ENCODE results near the gene MAPT.

Gene MAPT

GRCh38 chr17:45873728-45874127 lies 20.6 kb upstream of the MAPT start:
- no peak overlapping the region for H3K27ac ChIP-seq
- TF ChIP-seq ZFX (IDR thresholded peaks at IDR 0.05): no peak
- TF ChIP-seq, protein P1, sequence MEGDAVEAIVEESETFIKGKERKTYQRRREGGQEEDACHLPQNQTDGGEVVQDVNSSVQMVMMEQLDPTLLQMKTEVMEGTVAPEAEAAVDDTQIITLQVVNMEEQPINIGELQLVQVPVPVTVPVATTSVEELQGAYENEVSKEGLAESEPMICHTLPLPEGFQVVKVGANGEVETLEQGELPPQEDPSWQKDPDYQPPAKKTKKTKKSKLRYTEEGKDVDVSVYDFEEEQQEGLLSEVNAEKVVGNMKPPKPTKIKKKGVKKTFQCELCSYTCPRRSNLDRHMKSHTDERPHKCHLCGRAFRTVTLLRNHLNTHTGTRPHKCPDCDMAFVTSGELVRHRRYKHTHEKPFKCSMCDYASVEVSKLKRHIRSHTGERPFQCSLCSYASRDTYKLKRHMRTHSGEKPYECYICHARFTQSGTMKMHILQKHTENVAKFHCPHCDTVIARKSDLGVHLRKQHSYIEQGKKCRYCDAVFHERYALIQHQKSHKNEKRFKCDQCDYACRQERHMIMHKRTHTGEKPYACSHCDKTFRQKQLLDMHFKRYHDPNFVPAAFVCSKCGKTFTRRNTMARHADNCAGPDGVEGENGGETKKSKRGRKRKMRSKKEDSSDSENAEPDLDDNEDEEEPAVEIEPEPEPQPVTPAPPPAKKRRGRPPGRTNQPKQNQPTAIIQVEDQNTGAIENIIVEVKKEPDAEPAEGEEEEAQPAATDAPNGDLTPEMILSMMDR (conservative IDR thresholded peaks at IDR 0.05): no peak

- no peak for TF ChIP-seq ZFX (IDR thresholded peaks at IDR 0.05)
- TF ChIP-seq, protein P1 (conservative IDR thresholded peaks at IDR 0.05): no peak
- H3K27ac ChIP-seq: no peak overlapping the region
Measured at GRCh38 chr17:45874151-45874550, 20.2 kb upstream of the MAPT start.

DNA sequence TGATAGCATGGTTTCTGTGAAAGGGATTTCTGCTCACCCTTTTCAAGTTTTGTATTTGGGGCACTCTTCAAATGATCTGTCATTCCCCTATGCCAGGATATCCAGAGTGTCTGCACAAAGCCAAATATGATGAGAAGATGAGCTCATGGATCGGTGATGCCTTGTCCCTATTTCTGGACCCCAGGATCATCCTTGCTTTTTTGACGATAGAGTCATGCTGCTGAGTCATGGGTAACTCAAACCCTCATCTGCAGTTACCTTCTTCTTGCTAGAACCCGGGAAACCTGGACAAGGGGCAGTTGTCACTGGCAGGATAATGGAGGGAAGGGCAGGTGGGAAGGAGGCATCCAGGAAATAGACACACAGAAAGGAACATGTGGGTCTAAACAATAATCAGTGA lies 17.8 kb upstream of the MAPT start:
- no peak overlapping the region for H3K27ac ChIP-seq
- TF ChIP-seq ZFX (IDR thresholded peaks at IDR 0.05): no peak
- TF ChIP-seq, protein P1 (conservative IDR thresholded peaks at IDR 0.05): no peak

- TF ChIP-seq, protein P1 (conservative IDR thresholded peaks at IDR 0.05): no peak
- TF ChIP-seq ZFX (IDR thresholded peaks at IDR 0.05): no peak
Measured at GRCh38 chr17:45877467-45877866, 16.9 kb upstream of the MAPT start.

DNA sequence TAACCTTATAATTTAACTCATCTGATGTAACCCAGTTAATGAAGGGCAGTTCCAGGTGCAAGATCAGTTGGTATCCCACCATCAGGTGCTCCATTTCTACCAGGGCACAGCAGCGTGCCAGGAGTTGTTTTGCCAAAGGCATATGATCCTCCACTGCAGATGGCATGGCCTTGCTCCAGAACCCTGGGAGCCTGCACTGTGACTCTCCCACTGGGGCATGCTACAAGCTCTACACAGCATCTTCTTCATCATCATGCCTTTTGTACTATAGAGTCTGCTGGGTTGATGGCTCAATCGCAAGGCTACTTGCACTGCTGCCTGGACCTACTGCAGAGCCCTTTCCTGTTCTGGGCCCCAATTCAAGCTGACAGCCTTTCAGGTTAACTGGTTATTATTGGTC lies 11.3 kb upstream of the MAPT start:
- no peak overlapping the region for H3K27ac ChIP-seq

More at GRCh38 chr17:45877467-45877866, 16.9 kb upstream of the MAPT start:
- no peak overlapping the region for H3K27ac ChIP-seq

DNA sequence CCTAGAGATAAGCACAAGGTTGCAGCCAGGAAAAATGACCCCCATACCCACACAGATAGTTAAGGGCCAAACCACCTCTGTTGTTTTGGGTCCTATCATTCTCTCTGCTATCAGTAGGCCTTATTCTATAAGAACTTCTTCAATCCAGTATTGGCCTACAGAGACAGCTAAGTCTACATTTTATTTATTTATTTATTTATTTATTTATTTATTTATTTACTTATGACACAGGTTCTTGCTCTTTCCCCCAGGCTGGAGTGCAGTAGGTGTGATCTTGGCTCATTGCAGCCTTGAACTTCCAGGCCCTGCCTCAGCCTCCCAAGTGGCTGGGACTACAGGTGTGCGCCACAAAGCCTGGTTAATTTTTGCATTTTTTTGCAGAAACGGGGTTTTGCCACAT lies 7.5 kb upstream of the MAPT start:
- H3K27ac ChIP-seq: no peak overlapping the region
- TF ChIP-seq, protein P1 (conservative IDR thresholded peaks at IDR 0.05): no peak
- no peak for TF ChIP-seq ZFX (IDR thresholded peaks at IDR 0.05)

More for the DNA sequence above, 11.3 kb upstream of the MAPT start:
- no peak for TF ChIP-seq ZFX (IDR thresholded peaks at IDR 0.05)
- TF ChIP-seq, protein P1 (conservative IDR thresholded peaks at IDR 0.05): no peak

DNA sequence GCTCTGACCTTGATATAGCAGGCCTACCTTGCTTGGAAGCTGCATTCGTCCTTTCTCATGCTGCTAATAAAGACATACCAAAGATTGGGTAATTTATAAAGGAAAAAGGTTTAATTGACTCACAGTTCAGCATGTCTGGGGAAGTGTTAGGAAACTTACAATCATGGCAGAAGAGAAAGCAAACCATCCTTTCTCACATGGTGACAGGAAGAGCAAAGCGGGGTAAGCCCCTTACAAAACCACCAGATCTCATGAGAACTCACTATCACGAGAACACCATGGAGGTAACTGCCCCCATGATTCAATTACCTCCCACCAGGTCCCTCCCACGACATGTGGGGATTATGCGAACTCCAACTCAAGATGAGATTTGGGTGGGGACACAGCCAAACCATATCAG lies 6.0 kb upstream of the MAPT start:
- no peak overlapping the region for H3K27ac ChIP-seq
- TF ChIP-seq ZFX (IDR thresholded peaks at IDR 0.05): no peak
- TF ChIP-seq, protein P1 (conservative IDR thresholded peaks at IDR 0.05): no peak
